HepG2 (cell line): ENCODE measurements around the gene CTSW. TPM values are rescaled to one million over a fixed set of nuclear protein-coding genes. Genes with fewer than 3 reads are reported as not detected.
A peak's percentile ranks its signal among the peaks of the same experiment; 100 is the strongest.

Source experiments
- ATF2 ChIP-seq: sonication (generic); formaldehyde crosslinking; IDR thresholded peaks from 2 replicates; pipeline ENCODE4 v1.4.0; 2020; ENCODE audit warnings: missing genetic modification reagents
- HMG20A ChIP-seq: IDR thresholded peaks from 2 replicates; pipeline ENCODE4 v1.6.1; 2016; ENCODE audit warnings: borderline replicate concordance
- HMG20B ChIP-seq: conservative IDR thresholded peaks from 2 replicates; pipeline ENCODE4 v1.6.1; 2016; ENCODE audit warnings: missing genetic modification reagents, missing compliant biosample characterization
- HOMEZ ChIP-seq: IDR thresholded peaks from 2 replicates; pipeline ENCODE4 v1.6.1; 2016; ENCODE audit warnings: low read depth
- HOXA3 ChIP-seq: sonication (generic); formaldehyde crosslinking; IDR thresholded peaks from 2 replicates; pipeline ENCODE4 v1.5.0; 2020; ENCODE audit warnings: missing genetic modification reagents
- MEIS1 ChIP-seq: sonication (generic); formaldehyde crosslinking; IDR thresholded peaks from 2 replicates; pipeline ENCODE4 v1.9.0; 2021; ENCODE audit warnings: mild to moderate bottlenecking, missing genetic modification reagents, moderate library complexity, borderline replicate concordance
- PCBP1 ChIP-seq: fragments of 200-400 bp; formaldehyde crosslinking; IDR thresholded peaks from 2 replicates; pipeline ENCODE4 v1.6.1; 2017; ENCODE audit warnings: mild to moderate bottlenecking, low read depth, low read length, borderline replicate concordance
- SIX1 ChIP-seq: sonication (generic); formaldehyde crosslinking; IDR thresholded peaks from 2 replicates; pipeline ENCODE4 v1.4.0; 2020; ENCODE audit warnings: missing genetic modification reagents, borderline replicate concordance
- THAP7 ChIP-seq: sonication (generic); formaldehyde crosslinking; IDR thresholded peaks from 2 replicates; pipeline ENCODE4 v1.8.1; 2023; ENCODE audit warnings: mild to moderate bottlenecking, missing genetic modification reagents
- TRIM24 ChIP-seq: sonication (generic); formaldehyde crosslinking; IDR thresholded peaks from 2 replicates; pipeline ENCODE4 v1.8.0; 2022; ENCODE audit warnings: mild to moderate bottlenecking, missing genetic modification reagents
- ZBTB44 ChIP-seq: sonication (generic); formaldehyde crosslinking; IDR thresholded peaks from 2 replicates; pipeline ENCODE4 v1.4.0; 2020; ENCODE audit warnings: missing genetic modification reagents
- ZNF274 ChIP-seq: sonication (generic); formaldehyde crosslinking; IDR thresholded peaks from 2 replicates; pipeline ENCODE4 v1.5.1; 2020; ENCODE audit warnings: mild to moderate bottlenecking, missing genetic modification reagents
- ZNF549 ChIP-seq: sonication (generic); formaldehyde crosslinking; IDR thresholded peaks from 2 replicates; pipeline ENCODE4 v1.5.0; 2020; ENCODE audit warnings: missing genetic modification reagents
- ZNF570 ChIP-seq: sonication (generic); formaldehyde crosslinking; IDR thresholded peaks from 2 replicates; pipeline ENCODE4 v1.4.0; 2020; ENCODE audit warnings: mild to moderate bottlenecking, missing genetic modification reagents, borderline replicate concordance
- ZNF609 ChIP-seq: sonication (generic); formaldehyde crosslinking; IDR thresholded peaks from 2 replicates; pipeline ENCODE4 v1.4.0; 2020; ENCODE audit warnings: mild to moderate bottlenecking, missing genetic modification reagents, borderline replicate concordance
- ZNF75D ChIP-seq: sonication (generic); formaldehyde crosslinking; IDR thresholded peaks from 2 replicates; pipeline ENCODE4 v1.8.1; 2023; ENCODE audit warnings: missing genetic modification reagents, mild to moderate bottlenecking, borderline replicate concordance
- polyA plus RNA-seq, 8 experiments: library from polyadenylated mRNA; depleted of rRNA in 3 of 8; stranded (reverse) in 7 of 8; unstranded in 1 of 8; fragments of >200 nt; fragmentation: Illumina TruSeq in 4 of 8; extraction: Trizol in 4 of 8; gene quantifications; 2 replicates each; pipeline versions ENCODE4 v1.2.1 to v1.2.3, GENCODE V29; 2011 to 2016; ENCODE audit warnings: low read depth in 4 of 8, missing spikeins in 1 of 8, mixed read lengths in 1 of 8; ENCODE audit not compliant: insufficient read depth in 1 of 8
- total RNA-seq, 5 experiments: library from RNA; depleted of rRNA; stranded (reverse); fragments of >200 nt; fragmentation: Illumina TruSeq; extraction: Trizol; gene quantifications; 2 replicates each; pipeline ENCODE4 v1.2.3, GENCODE V29; 2016; ENCODE audit warnings: low read depth in 1 of 5

The CTSW gene
- total and polyA plus RNA-seq, 2 of the 13 experiments (the other 11 are each of a cell fraction or from before 2014, with no cell fraction given), result 0.09 TPM; not detected in 1

GRCh38 chr11:65899356-65900124 lies 19.9 kb downstream of the CTSW start (continued):
- no peak for TF ChIP-seq ZBTB44 (CRISPR knock-in tag)
- no peak for TF ChIP-seq THAP7 (CRISPR knock-in tag)
- TF ChIP-seq TRIM24, result 0 out of 2 replicates have a peak, but pooled peaks have one; percentile 46
- no peak for TF ChIP-seq ZNF570 (CRISPR knock-in tag)
- no peak for TF ChIP-seq HMG20A
- no peak for TF ChIP-seq ZNF549
- TF ChIP-seq ZNF609 (CRISPR knock-in tag), result no peak
- TF ChIP-seq HOXA3, result peak; percentile 54; the same call in 1 of the 2 replicates
- TF ChIP-seq ZNF75D (CRISPR knock-in tag), result peak; percentile 61; the same call in 1 of the 2 replicates
- no peak for TF ChIP-seq MEIS1 (CRISPR knock-in tag)
- TF ChIP-seq SIX1, result no peak
- no peak for TF ChIP-seq HOMEZ
- TF ChIP-seq ATF2 (CRISPR knock-in tag), result peak; percentile 57; the same call in 1 of the 2 replicates
- TF ChIP-seq PCBP1, result no peak
- no peak for TF ChIP-seq HMG20B (CRISPR knock-in tag)
- TF ChIP-seq ZNF274, result no peak
